GM23338 (cell line): ENCODE measurements around the gene CUEDC1. TPM values are rescaled to one million over a fixed set of nuclear protein-coding genes. Genes with fewer than 3 reads are reported as not detected.

ENCODE experiments used
- ATAC-seq: fragments of 200-7000 bp; cut with Tn5 transposase; 3 replicates; pipeline ENCODE4 v1.9.1; 2020
- DNase-seq: peaks from one replicate; pipeline ENCODE4 v3.0.0-alpha.2; 2015; ENCODE audit warnings: low spot score
- H2AFZ ChIP-seq: fragments of 200-600 bp; sonication (generic); 2 replicates; pipeline ENCODE4 v1.8.0; 2016; ENCODE audit warnings: antibody characterized with exemption, mild to moderate bottlenecking, moderate library complexity
- H3F3A ChIP-seq: fragments of 200-600 bp; sonication (generic); replicated peaks from 2 replicates; pipeline ENCODE4 v1.8.0; 2017; ENCODE audit warnings: antibody characterized with exemption, mixed run types, low read depth
- H3K27ac ChIP-seq: fragments of 200-600 bp; sonication (generic); 2 replicates; pipeline ENCODE4 v1.6.1; 2016; ENCODE audit warnings: low read depth
- H3K27me3 ChIP-seq: fragments of 200-600 bp; sonication (generic); 2 replicates; pipeline ENCODE4 v1.8.0; 2016; ENCODE audit warnings: mild to moderate bottlenecking, mixed run types, moderate library complexity; ENCODE audit not compliant: insufficient read depth
- H3K36me3 ChIP-seq: fragments of 200-600 bp; sonication (generic); 2 replicates; pipeline ENCODE4 v1.8.0; 2016; ENCODE audit warnings: mild to moderate bottlenecking; ENCODE audit not compliant: insufficient read depth
- H3K4me1 ChIP-seq: fragments of 200-600 bp; sonication (generic); 2 replicates; pipeline ENCODE4 v1.8.0; 2016; ENCODE audit warnings: mild to moderate bottlenecking, moderate library complexity; ENCODE audit not compliant: insufficient read depth
- H3K4me2 ChIP-seq: fragments of 200-600 bp; sonication (generic); 2 replicates; pipeline ENCODE4 v1.7.1; 2017; ENCODE audit warnings: mixed run types
- H3K4me3 ChIP-seq: fragments of 200-600 bp; sonication (generic); 2 replicates; pipeline ENCODE4 v1.6.1; 2016; ENCODE audit warnings: mixed run types
- H3K79me2 ChIP-seq: fragments of 200-600 bp; sonication (generic); replicated peaks from 2 replicates; pipeline ENCODE4 v1.8.0; 2017; ENCODE audit warnings: mild to moderate bottlenecking; ENCODE audit not compliant: insufficient read depth
- H3K9me2 ChIP-seq: fragments of 200-600 bp; sonication (generic); 2 replicates; pipeline ENCODE4 v1.8.0; 2017; ENCODE audit not compliant: insufficient read depth
- H4K20me1 ChIP-seq: fragments of 200-600 bp; sonication (generic); replicated peaks from 2 replicates; pipeline ENCODE4 v1.8.0; 2017; ENCODE audit warnings: mild to moderate bottlenecking; ENCODE audit not compliant: insufficient read depth
- H3K27ac Mint-ChIP-seq: 2 replicates; pipeline ENCODE4 v1.8.0; 2020; ENCODE audit warnings: inconsistent platforms, mild to moderate bottlenecking, moderate library complexity, mixed read lengths
- H3K27me3 Mint-ChIP-seq: 3 replicates; pipeline ENCODE4 v1.8.0; 2022; ENCODE audit warnings: low read depth, mild to moderate bottlenecking, moderate library complexity, mixed read lengths, inconsistent platforms; ENCODE audit not compliant: insufficient read depth, poor library complexity
- H3K36me3 Mint-ChIP-seq: 3 replicates; pipeline ENCODE4 v1.8.0; 2021; ENCODE audit warnings: low read depth, mild to moderate bottlenecking, inconsistent platforms, moderate library complexity, mixed read lengths
- H3K4me1 Mint-ChIP-seq: 3 replicates; pipeline ENCODE4 v1.8.0; 2020; ENCODE audit warnings: mild to moderate bottlenecking, inconsistent platforms, mixed read lengths
- H3K4me3 Mint-ChIP-seq: 3 replicates; pipeline ENCODE4 v1.8.0; 2021; ENCODE audit warnings: moderate library complexity, mild to moderate bottlenecking, inconsistent platforms, mixed read lengths
- H3K9me3 Mint-ChIP-seq: 3 replicates; pipeline ENCODE4 v1.8.0; 2020; ENCODE audit warnings: moderate library complexity, mild to moderate bottlenecking, inconsistent platforms, mixed read lengths
- CREB1 ChIP-seq: fragments of 250-450 bp; sonication (Bioruptor Pico); IDR thresholded peaks from 2 replicates; pipeline ENCODE4 v1.5.0; 2020; ENCODE audit warnings: low read depth, mild to moderate bottlenecking, moderate library complexity
- CTCF ChIP-seq, 2 experiments: fragments of 200-600 bp in 1 of 2; sonication (generic) in 1 of 2; conservative IDR thresholded peaks; 2 replicates each; pipeline versions ENCODE4 v1.5.1 to v1.6.1; 2016 to 2017; ENCODE audit warnings: antibody characterized with exemption in 2 of 2, low read depth in 2 of 2, mild to moderate bottlenecking in 2 of 2, moderate library complexity in 1 of 2
- ETS1 ChIP-seq: IDR thresholded peaks from 2 replicates; pipeline ENCODE4 v1.6.1; 2016; ENCODE audit warnings: antibody characterized with exemption
- EZH2 ChIP-seq: fragments of 200-600 bp; sonication (generic); IDR thresholded peaks from one replicate; pipeline ENCODE4 v1.8.0; 2017; ENCODE audit warnings: antibody characterized with exemption, mild to moderate bottlenecking, low read depth; ENCODE audit not compliant: unreplicated experiment
- EZH2phosphoT487 ChIP-seq: fragments of 200-600 bp; sonication (generic); IDR thresholded peaks from one replicate; pipeline ENCODE4 v1.8.1; 2018; ENCODE audit warnings: antibody characterized with exemption; ENCODE audit not compliant: unreplicated experiment
- JUNB ChIP-seq: IDR thresholded peaks from one replicate; pipeline ENCODE4 v1.6.1; 2016; ENCODE audit warnings: antibody characterized with exemption; ENCODE audit not compliant: unreplicated experiment
- NANOG ChIP-seq: IDR thresholded peaks from 2 replicates; pipeline ENCODE4 v1.6.1; 2016; ENCODE audit warnings: antibody characterized with exemption, borderline replicate concordance
- POLR2AphosphoS5 ChIP-seq: IDR thresholded peaks from 2 replicates; pipeline ENCODE4 v1.6.1; 2016; ENCODE audit warnings: antibody characterized with exemption, low read depth
- REST ChIP-seq: IDR thresholded peaks from one replicate; pipeline ENCODE4 v1.6.1; 2018; ENCODE audit warnings: antibody characterized with exemption; ENCODE audit not compliant: unreplicated experiment
- STAT1 ChIP-seq: IDR thresholded peaks from one replicate; pipeline ENCODE4 v1.6.1; 2016; ENCODE audit warnings: antibody characterized with exemption; ENCODE audit not compliant: unreplicated experiment
- ZNF114 ChIP-seq: fragments of 250-450 bp; sonication (Bioruptor Pico); IDR thresholded peaks from 2 replicates; pipeline ENCODE4 v1.5.0; 2020; ENCODE audit warnings: mild to moderate bottlenecking, moderate library complexity
- ZNF331 ChIP-seq: fragments of 250-450 bp; sonication (Bioruptor Pico); IDR thresholded peaks from 2 replicates; pipeline ENCODE4 v1.5.0; 2020; ENCODE audit warnings: low read depth, mild to moderate bottlenecking, moderate library complexity
- ZNF462 ChIP-seq: fragments of 250-450 bp; sonication (Bioruptor Pico); IDR thresholded peaks from 2 replicates; pipeline ENCODE4 v1.5.0; 2020; ENCODE audit warnings: mild to moderate bottlenecking, moderate library complexity
- polyA plus RNA-seq: library from polyadenylated mRNA; unstranded; fragments of >200 nt; fragmentation: Nextera tagmentation; extraction: Ambion mirVana; gene quantifications from 2 replicates; pipeline ENCODE4 v1.2.1, GENCODE V29; 2016
- total RNA-seq: library from RNA; depleted of rRNA; stranded (reverse); fragments of >200 nt; shearing (Covaris generic); gene quantifications from 2 replicates; pipeline ENCODE4 v1.2.3, GENCODE V29; 2014

CUEDC1 gene
- total and polyA plus RNA-seq, 2 experiments from 2014 or later, result 3.0 to 7.7 TPM

- DNase-seq, result peak; percentile 91
Observed at GRCh38 chr17:57875290-57876022, 79.8 kb downstream of the CUEDC1 start.

More at GRCh38 chr17:57875290-57876022, 79.8 kb downstream of the CUEDC1 start:
- H3K4me2 ChIP-seq, result peak overlapping the region; percentile 79
- H3K27ac Mint-ChIP-seq, result peak overlapping the region; percentile 93
- ATAC-seq, result peak; percentile 75
- no peaks in the 10 kb centered on the region for H4K20me1 ChIP-seq
- no peaks in the 10 kb centered on the region for H3K9me3 Mint-ChIP-seq
- peaks cover 77% of the 10 kb centered on the region for H3K4me1 Mint-ChIP-seq
- H3K27me3 Mint-ChIP-seq, result peaks cover 18% of the 10 kb centered on the region
- H3K9me2 ChIP-seq, result no peaks in the 10 kb centered on the region
- H3K27ac ChIP-seq, result peak overlapping the region; percentile 94
- peaks cover 14% of the 10 kb centered on the region; the same call in 1 of the 2 replicates for H3K27me3 ChIP-seq
- H3F3A ChIP-seq, result peaks cover 25% of the 10 kb centered on the region; the same call in 1 of the 2 replicates
- no peaks in the 10 kb centered on the region; the same call in 1 of the 2 replicates for H3K36me3 ChIP-seq
- H3K36me3 Mint-ChIP-seq, result peaks cover 5% of the 10 kb centered on the region; the same call in 2 of the 3 replicates
- TF ChIP-seq ETS1 (no peak), STAT1 (no peak), JUNB (no peak), REST (no peak), CREB1 (CRISPR knock-in tag) (no peak), NANOG (no peak), EZH2phosphoT487 (no peak), EZH2 (no peak), POLR2AphosphoS5 (no peak), ZNF331 (CRISPR knock-in tag) (no peak), CTCF (conservative IDR thresholded peaks at IDR 0.05; ENCODE audit: low read depth in 2 of 2) (no peak; a peak in 1 of 4 replicates), ZNF114 (CRISPR knock-in tag) (no peak), ZNF462 (CRISPR knock-in tag) (no peak)
- no peaks in the 10 kb centered on the region for H3K79me2 ChIP-seq
- peak overlapping the region; percentile 47 for H3K4me3 ChIP-seq
- H2AFZ ChIP-seq, result no peak overlapping the region
- H3K4me3 Mint-ChIP-seq, result peak overlapping the region; percentile 54; the same call in 2 of the 3 replicates
- H3K4me1 ChIP-seq, result peaks cover 59% of the 10 kb centered on the region
